ENCODE results near the gene PRC1. TPM values are rescaled to one million over a fixed set of nuclear protein-coding genes. Genes with fewer than 3 reads are reported as not detected.

The PRC1 gene
- total RNA-seq, 1 donor from 2014 or later: 9.3 TPM

DNA sequence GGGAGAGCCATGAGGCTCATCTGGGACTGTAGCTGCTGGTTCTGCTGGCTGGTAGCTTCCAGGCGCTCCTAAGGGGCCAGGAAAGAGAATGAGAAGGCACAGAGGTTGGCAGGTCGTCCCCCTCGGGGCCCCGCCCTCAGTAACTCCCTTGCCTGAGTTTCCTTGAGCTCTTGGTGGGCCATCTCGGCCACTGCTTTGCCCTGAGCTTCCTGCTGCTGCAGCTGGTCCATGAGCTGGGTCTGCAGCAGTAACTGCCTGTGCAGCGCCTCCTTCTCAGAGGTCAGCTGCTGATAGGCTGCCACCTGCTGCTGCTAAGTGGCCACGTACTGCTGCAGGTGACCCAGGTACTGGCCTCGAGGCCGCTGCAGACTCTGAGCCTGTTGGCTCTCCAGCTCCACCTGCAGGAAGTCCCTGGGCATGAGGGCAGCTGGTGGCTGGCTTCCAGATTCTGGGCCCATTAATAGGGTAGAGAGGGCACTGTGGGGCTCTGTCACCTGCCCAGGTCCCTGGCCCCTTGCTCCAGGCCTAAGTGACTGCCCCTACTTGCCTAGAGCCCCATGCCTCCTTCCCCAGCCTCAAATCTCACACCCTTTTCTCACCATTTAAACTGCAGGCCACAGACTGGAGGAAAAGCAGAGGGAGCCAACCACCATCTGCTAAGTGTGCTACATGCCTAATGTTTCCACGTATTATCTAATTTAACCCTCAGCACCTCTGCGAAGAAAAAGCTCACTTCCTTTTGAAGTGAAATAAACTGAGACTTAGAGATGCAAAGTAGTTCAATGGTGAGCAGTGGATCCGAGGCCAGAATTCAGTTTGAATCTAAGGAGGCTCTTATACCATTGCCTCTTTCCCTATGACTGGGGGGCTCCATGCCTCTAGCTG, 38.8 kb upstream of the PRC1 start:
- Mint-ChIP-seq H3K4me1 (peaks cover 5% of the 10 kb centered on the region), H3K36me3 (ENCODE audit: low read depth) (no peaks in the 10 kb centered on the region), H3K27me3 (peaks cover 3% of the 10 kb centered on the region), H3K4me3 (no peak overlapping the region), H3K27ac (no peak overlapping the region), H3K9me3 (no peaks in the 10 kb centered on the region)
- POLR2A ChIA-PET: no interaction called here
- peak; percentile 62 for ATAC-seq (ENCODE audit: low read depth)
- CTCF ChIA-PET: interaction anchor here (0.7 to 2.5 kb wide), 6 partner anchors 54 to 713 kb away, joined by 3 to 39 read pairs (median 3); partner anchors contain the start of genes RCCD1 and UNC45A
- intact Hi-C loops (cut with micrococcal nuclease): loop anchor here (1.0 kb wide), 1 partner anchor 78 kb away; no protein-coding TSS in a partner anchor
- DNase-seq: peak; percentile 36
- TF ChIP-seq CTCF (IDR thresholded peaks at IDR 0.05): no peak

DNA sequence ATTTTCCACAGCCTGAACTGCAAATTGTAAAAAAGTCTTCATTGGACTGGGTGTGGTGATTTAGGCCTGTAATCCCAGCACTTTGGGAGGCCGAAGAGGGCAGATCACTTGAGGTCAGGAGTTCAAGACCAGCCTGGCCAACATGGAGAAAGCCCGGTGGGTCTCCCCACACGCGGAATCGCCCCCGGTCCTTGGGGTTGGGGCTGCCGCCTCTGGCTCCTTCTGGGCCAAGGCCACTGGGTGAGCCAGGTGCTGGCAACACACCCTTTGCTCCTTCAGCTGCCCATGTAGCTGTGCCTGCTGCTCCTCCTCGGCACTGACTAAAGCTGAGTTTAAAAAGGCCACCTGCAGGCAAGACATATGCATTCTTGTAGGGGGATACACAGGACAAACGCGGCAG, 37.5 kb upstream of the PRC1 start:
- peaks cover 5% of the 10 kb centered on the region for H3K4me1 Mint-ChIP-seq
- ChIA-PET POLR2A (no interaction called here), CTCF (interaction anchor here (1.5 to 2.5 kb wide), 2 partner anchors 9 to 74 kb away, joined by 3 to 39 read pairs; no protein-coding TSS in a partner anchor)
- no peak overlapping the region for H3K4me3 Mint-ChIP-seq
- DNase-seq: no peak
- no peaks in the 10 kb centered on the region for H3K27me3 Mint-ChIP-seq
- H3K36me3 Mint-ChIP-seq (ENCODE audit: low read depth): no peaks in the 10 kb centered on the region
- ATAC-seq (ENCODE audit: low read depth): no peak
- H3K27ac Mint-ChIP-seq: no peak overlapping the region
- no peaks in the 10 kb centered on the region for H3K9me3 Mint-ChIP-seq
- intact Hi-C loops (cut with micrococcal nuclease): no loop called here
- TF ChIP-seq CTCF (IDR thresholded peaks at IDR 0.05): no peak

GRCh38 chr15:91027677-91028076, 33.3 kb upstream of the PRC1 start:
- TF ChIP-seq CTCF (IDR thresholded peaks at IDR 0.05): no peak
- CTCF ChIA-PET: no interaction called here
- Mint-ChIP-seq H3K9me3 (no peaks in the 10 kb centered on the region), H3K4me1 (peaks cover 5% of the 10 kb centered on the region), H3K27me3 (no peaks in the 10 kb centered on the region), H3K27ac (no peak overlapping the region), H3K36me3 (ENCODE audit: low read depth) (no peaks in the 10 kb centered on the region), H3K4me3 (no peak overlapping the region)
- ATAC-seq (ENCODE audit: low read depth): no peak
- DNase-seq: no peak
- intact Hi-C loops (cut with micrococcal nuclease): no loop called here
- POLR2A ChIA-PET: no interaction called here

DNA sequence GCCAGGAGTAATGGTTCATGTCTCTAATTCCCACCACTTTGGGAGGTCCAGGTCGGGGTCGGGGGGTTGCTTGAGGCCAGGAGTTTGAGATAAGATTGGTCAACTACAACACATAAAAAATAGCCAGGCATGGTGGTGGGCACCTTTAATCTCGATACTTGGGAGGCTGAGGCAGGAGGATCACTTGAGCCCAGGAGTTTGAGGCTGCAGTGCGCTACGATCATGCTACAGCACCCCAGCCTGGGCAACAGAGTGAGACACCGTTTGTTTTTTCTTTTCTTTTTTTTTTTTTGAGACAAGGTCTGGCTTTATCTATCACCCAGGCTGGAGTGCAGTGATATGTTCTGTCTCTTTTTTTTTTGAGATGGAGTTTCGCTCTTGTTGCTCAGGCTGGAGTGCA, 29.4 kb upstream of the PRC1 start:
- ChIA-PET POLR2A (interaction anchor here (1.5 to 1.9 kb wide), 2 partner anchors 67 to 69 kb away, joined by 5 to 6 read pairs; partner anchors contain the start of gene RCCD1), CTCF (no interaction called here)
- H3K4me1 Mint-ChIP-seq: peaks cover 29% of the 10 kb centered on the region
- ATAC-seq (ENCODE audit: low read depth) (no peak), DNase-seq (no peak)
- no peak overlapping the region for H3K27ac Mint-ChIP-seq
- no peak for TF ChIP-seq CTCF (IDR thresholded peaks at IDR 0.05)
- H3K4me3 Mint-ChIP-seq: no peak overlapping the region
- H3K36me3 Mint-ChIP-seq (ENCODE audit: low read depth): peaks cover 11% of the 10 kb centered on the region
- H3K27me3 Mint-ChIP-seq: no peaks in the 10 kb centered on the region
- H3K9me3 Mint-ChIP-seq: no peaks in the 10 kb centered on the region
- intact Hi-C loops (cut with micrococcal nuclease): no loop called here

- peaks cover 35% of the 10 kb centered on the region for H3K4me1 Mint-ChIP-seq
- ChIA-PET POLR2A (interaction anchor here (0.7 to 1.9 kb wide), 4 partner anchors 28 to 91 kb away, joined by 3 to 6 read pairs (median 4); partner anchors contain the start of genes PRC1 and RCCD1), CTCF (no interaction called here)
- peaks cover 15% of the 10 kb centered on the region for H3K36me3 Mint-ChIP-seq (ENCODE audit: low read depth)
- DNase-seq (no peak), ATAC-seq (ENCODE audit: low read depth) (no peak)
- H3K4me3 Mint-ChIP-seq: peak overlapping the region; percentile 99
- no peaks in the 10 kb centered on the region for H3K9me3 Mint-ChIP-seq
- H3K27ac Mint-ChIP-seq: peak overlapping the region; percentile 89
- no peak for TF ChIP-seq CTCF (IDR thresholded peaks at IDR 0.05)
- no peaks in the 10 kb centered on the region for H3K27me3 Mint-ChIP-seq
- intact Hi-C loops (cut with micrococcal nuclease): loop anchor here (1.0 kb wide), 2 partner anchors 28 to 66 kb away; partner anchors contain the start of gene PRC1
Observed at GRCh38 chr15:91022832-91023129, 28.4 kb upstream of the PRC1 start.

Measured in activated B cell treated with CpG ODN at 0.5 μM for 24 hours (primary cell).